ENCODE results near the gene RPS10. TPM values are rescaled to one million over a fixed set of nuclear protein-coding genes. Genes with fewer than 3 reads are reported as not detected.

Gene RPS10
- total and polyA plus RNA-seq, 2 of the 8 experiments (the other 6 are each of a cell fraction or from before 2014, with no cell fraction given) = 2,408 to 11,142 TPM

GRCh38 chr6:34391473-34391785 is 34.4 kb downstream of the RPS10 start (continued):
- no peak for TF ChIP-seq CHD7 (IDR thresholded peaks at IDR 0.05; ENCODE audit: insufficient replicate concordance, low read length)
- no peak for TF ChIP-seq POU5F1 (IDR thresholded peaks at IDR 0.05; ENCODE audit: low read depth, low read length)
- TF ChIP-seq KDM5A (IDR thresholded peaks at IDR 0.05; ENCODE audit: low read length) = no peak
- TF ChIP-seq SP2 (IDR thresholded peaks at IDR 0.05; ENCODE audit: low read length) = no peak
- TF ChIP-seq GABPA (IDR thresholded peaks at IDR 0.05; ENCODE audit: borderline replicate concordance, insufficient read depth, low read length) = no peak
- TF ChIP-seq SAP30 (IDR thresholded peaks at IDR 0.05; ENCODE audit: insufficient read depth, insufficient replicate concordance, low read length) = no peak
- no peak for TF ChIP-seq ATF3 (IDR thresholded peaks at IDR 0.05; ENCODE audit: insufficient read depth, low read depth, low read length)
- TF ChIP-seq CHD1 (IDR thresholded peaks at IDR 0.05; ENCODE audit: low read depth, low read length) = no peak
- TF ChIP-seq KDM4A (IDR thresholded peaks at IDR 0.05; ENCODE audit: low read depth, low read length, severe bottlenecking) = no peak
- TF ChIP-seq SIRT6 (IDR thresholded peaks at IDR 0.05; ENCODE audit: low read length) = no peak
- no peak for TF ChIP-seq ASH2L (IDR thresholded peaks at IDR 0.05; ENCODE audit: low read length)
